ENCODE results near the gene LELP1. TPM values are rescaled to one million over a fixed set of nuclear protein-coding genes. Genes with fewer than 3 reads are reported as not detected.
"Not testable (repeated sequence)": the region's sequence is repeated elsewhere in the genome, so short reads cannot be mapped to it uniquely, and the experiment has no call there.

The LELP1 gene
- not detected in 2 replicates for total RNA-seq

GRCh38 chr1:153203130-153203529 is at the start of gene LELP1:
TSS of gene LELP1 (plus strand) at chr1:153203430. CDS start at chr1:153204708, 1,278 bp downstream.
- H3K4me3 Mint-ChIP-seq (ENCODE audit: low read depth) = no peak within 1 kb of the TSS
- no peak within 1 kb of the TSS for H3K27ac Mint-ChIP-seq
- peaks cover 8% of the 10 kb centered on the region for H3K27me3 Mint-ChIP-seq (ENCODE audit: low read depth)
- intact Hi-C loops (cut with micrococcal nuclease) = no loop called here
- DNase-seq (ENCODE audit: low spot score) = no peak
- H3K4me1 Mint-ChIP-seq (ENCODE audit: low read depth) = no peaks in the 10 kb centered on the region
- H3K36me3 Mint-ChIP-seq (ENCODE audit: low read depth) = no peaks in the 10 kb centered on the region
- no peaks in the 10 kb centered on the region for H3K9me3 Mint-ChIP-seq

- H3K36me3 Mint-ChIP-seq (ENCODE audit: low read depth) = no peaks in the 10 kb centered on the region
- H3K4me3 Mint-ChIP-seq (ENCODE audit: low read depth) = no peak overlapping the region
- intact Hi-C loops (cut with micrococcal nuclease) = no loop called here
- no peak for DNase-seq (ENCODE audit: low spot score)
- peaks cover 6% of the 10 kb centered on the region for H3K9me3 Mint-ChIP-seq
- H3K4me1 Mint-ChIP-seq (ENCODE audit: low read depth) = no peaks in the 10 kb centered on the region
- peaks cover 13% of the 10 kb centered on the region for H3K27me3 Mint-ChIP-seq (ENCODE audit: low read depth)
- H3K27ac Mint-ChIP-seq = no peak overlapping the region
Measured at GRCh38 chr1:153155541-153155940, 47.7 kb upstream of the LELP1 start.

GRCh38 chr1:153168686-153169085 is 34.5 kb upstream of the LELP1 start:
- H3K27ac Mint-ChIP-seq = no peak overlapping the region
- no peak for DNase-seq (ENCODE audit: low spot score)
- no peaks in the 10 kb centered on the region for H3K9me3 Mint-ChIP-seq
- H3K36me3 Mint-ChIP-seq (ENCODE audit: low read depth) = no peaks in the 10 kb centered on the region
- no peaks in the 10 kb centered on the region for H3K4me1 Mint-ChIP-seq (ENCODE audit: low read depth)
- peaks cover 7% of the 10 kb centered on the region for H3K27me3 Mint-ChIP-seq (ENCODE audit: low read depth)
- no peak overlapping the region for H3K4me3 Mint-ChIP-seq (ENCODE audit: low read depth)
- intact Hi-C loops (cut with micrococcal nuclease) = no loop called here

GRCh38 chr1:153174624-153175023 is 28.6 kb upstream of the LELP1 start:
- Mint-ChIP-seq H3K27ac (no peak overlapping the region), H3K36me3 (ENCODE audit: low read depth) (no peaks in the 10 kb centered on the region), H3K4me3 (ENCODE audit: low read depth) (no peak overlapping the region), H3K4me1 (ENCODE audit: low read depth) (no peaks in the 10 kb centered on the region), H3K27me3 (ENCODE audit: low read depth) (peaks cover 6% of the 10 kb centered on the region), H3K9me3 (no peaks in the 10 kb centered on the region)
- DNase-seq (ENCODE audit: low spot score) = no peak
- intact Hi-C loops (cut with micrococcal nuclease) = no loop called here

- Mint-ChIP-seq H3K9me3 (no peaks in the 10 kb centered on the region), H3K27ac (no peak overlapping the region), H3K36me3 (ENCODE audit: low read depth) (no peaks in the 10 kb centered on the region), H3K4me3 (ENCODE audit: low read depth) (no peak overlapping the region), H3K27me3 (ENCODE audit: low read depth) (peaks cover 8% of the 10 kb centered on the region), H3K4me1 (ENCODE audit: low read depth) (no peaks in the 10 kb centered on the region)
- intact Hi-C loops (cut with micrococcal nuclease) = no loop called here
- no peak for DNase-seq (ENCODE audit: low spot score)
Measured at GRCh38 chr1:153178922-153179321, 24.3 kb upstream of the LELP1 start.

GRCh38 chr1:153180556-153180955 is 22.7 kb upstream of the LELP1 start:
- H3K9me3 Mint-ChIP-seq = no peaks in the 10 kb centered on the region
- no peaks in the 10 kb centered on the region for H3K36me3 Mint-ChIP-seq (ENCODE audit: low read depth)
- no peak for DNase-seq (ENCODE audit: low spot score)
- intact Hi-C loops (cut with micrococcal nuclease) = no loop called here
- H3K27ac Mint-ChIP-seq = no peak overlapping the region
- no peak overlapping the region for H3K4me3 Mint-ChIP-seq (ENCODE audit: low read depth)
- H3K4me1 Mint-ChIP-seq (ENCODE audit: low read depth) = no peaks in the 10 kb centered on the region
- peaks cover 8% of the 10 kb centered on the region for H3K27me3 Mint-ChIP-seq (ENCODE audit: low read depth)

- H3K36me3 Mint-ChIP-seq (ENCODE audit: low read depth); H3K4me3 Mint-ChIP-seq (ENCODE audit: low read depth); DNase-seq (ENCODE audit: low spot score); intact Hi-C loops (cut with micrococcal nuclease); H3K27ac Mint-ChIP-seq; H3K9me3 Mint-ChIP-seq; H3K4me1 Mint-ChIP-seq (ENCODE audit: low read depth); H3K27me3 Mint-ChIP-seq (ENCODE audit: low read depth): not testable (repeated sequence)
Measured at GRCh38 chr1:153188301-153188700, 14.9 kb upstream of the LELP1 start.

GRCh38 chr1:153190373-153190772 is 12.9 kb upstream of the LELP1 start:
- no peaks in the 10 kb centered on the region for H3K4me1 Mint-ChIP-seq (ENCODE audit: low read depth)
- DNase-seq (ENCODE audit: low spot score) = no peak
- H3K36me3 Mint-ChIP-seq (ENCODE audit: low read depth) = no peaks in the 10 kb centered on the region
- no peak overlapping the region for H3K4me3 Mint-ChIP-seq (ENCODE audit: low read depth)
- no peak overlapping the region for H3K27ac Mint-ChIP-seq
- H3K9me3 Mint-ChIP-seq = no peaks in the 10 kb centered on the region
- peaks cover 3% of the 10 kb centered on the region for H3K27me3 Mint-ChIP-seq (ENCODE audit: low read depth)
- intact Hi-C loops (cut with micrococcal nuclease) = no loop called here

- intact Hi-C loops (cut with micrococcal nuclease) = no loop called here
- DNase-seq (ENCODE audit: low spot score) = no peak
- Mint-ChIP-seq H3K9me3 (no peaks in the 10 kb centered on the region), H3K4me1 (ENCODE audit: low read depth) (no peaks in the 10 kb centered on the region), H3K27ac (no peak overlapping the region), H3K36me3 (ENCODE audit: low read depth) (no peaks in the 10 kb centered on the region), H3K4me3 (ENCODE audit: low read depth) (no peak overlapping the region), H3K27me3 (ENCODE audit: low read depth) (peaks cover 3% of the 10 kb centered on the region)
Measured at GRCh38 chr1:153192697-153193096, 10.5 kb upstream of the LELP1 start.

GRCh38 chr1:153194331-153195050 is 8.7 kb upstream of the LELP1 start:
- DNase-seq (ENCODE audit: low spot score) = no peak
- H3K27ac Mint-ChIP-seq = no peak overlapping the region
- intact Hi-C loops (cut with micrococcal nuclease) = no loop called here
- no peaks in the 10 kb centered on the region for H3K4me1 Mint-ChIP-seq (ENCODE audit: low read depth)
- H3K36me3 Mint-ChIP-seq (ENCODE audit: low read depth) = no peaks in the 10 kb centered on the region
- no peak overlapping the region for H3K4me3 Mint-ChIP-seq (ENCODE audit: low read depth)
- peaks cover 11% of the 10 kb centered on the region for H3K27me3 Mint-ChIP-seq (ENCODE audit: low read depth)
- H3K9me3 Mint-ChIP-seq = no peaks in the 10 kb centered on the region

- no peak overlapping the region for H3K4me3 Mint-ChIP-seq (ENCODE audit: low read depth)
- no peak overlapping the region for H3K27ac Mint-ChIP-seq
- H3K4me1 Mint-ChIP-seq (ENCODE audit: low read depth) = no peaks in the 10 kb centered on the region
- H3K36me3 Mint-ChIP-seq (ENCODE audit: low read depth) = no peaks in the 10 kb centered on the region
- intact Hi-C loops (cut with micrococcal nuclease) = no loop called here
- H3K9me3 Mint-ChIP-seq = no peaks in the 10 kb centered on the region
- H3K27me3 Mint-ChIP-seq (ENCODE audit: low read depth) = peaks cover 11% of the 10 kb centered on the region
- no peak for DNase-seq (ENCODE audit: low spot score)
Measured at GRCh38 chr1:153195216-153195615, 8.0 kb upstream of the LELP1 start.

GRCh38 chr1:153202006-153202405 is 1.2 kb upstream of the LELP1 start:
- H3K4me1 Mint-ChIP-seq (ENCODE audit: low read depth) = no peaks in the 10 kb centered on the region
- H3K27me3 Mint-ChIP-seq (ENCODE audit: low read depth) = peaks cover 11% of the 10 kb centered on the region
- H3K36me3 Mint-ChIP-seq (ENCODE audit: low read depth) = no peaks in the 10 kb centered on the region
- H3K9me3 Mint-ChIP-seq = no peaks in the 10 kb centered on the region
- intact Hi-C loops (cut with micrococcal nuclease) = no loop called here
- no peak overlapping the region for H3K4me3 Mint-ChIP-seq (ENCODE audit: low read depth)
- H3K27ac Mint-ChIP-seq = no peak overlapping the region
- DNase-seq (ENCODE audit: low spot score) = no peak

- no peak for DNase-seq (ENCODE audit: low spot score)
- H3K27ac Mint-ChIP-seq = no peak overlapping the region
- no peaks in the 10 kb centered on the region for H3K36me3 Mint-ChIP-seq (ENCODE audit: low read depth)
- H3K27me3 Mint-ChIP-seq (ENCODE audit: low read depth) = peaks cover 3% of the 10 kb centered on the region
- intact Hi-C loops (cut with micrococcal nuclease) = no loop called here
- H3K9me3 Mint-ChIP-seq = no peaks in the 10 kb centered on the region
- no peaks in the 10 kb centered on the region for H3K4me1 Mint-ChIP-seq (ENCODE audit: low read depth)
- H3K4me3 Mint-ChIP-seq (ENCODE audit: low read depth) = no peak overlapping the region
Measured at GRCh38 chr1:153206631-153207030, 3.4 kb downstream of the LELP1 start.

GRCh38 chr1:153210206-153210605 is 7.0 kb downstream of the LELP1 start:
- H3K9me3 Mint-ChIP-seq = no peaks in the 10 kb centered on the region
- no peaks in the 10 kb centered on the region for H3K36me3 Mint-ChIP-seq (ENCODE audit: low read depth)
- H3K27me3 Mint-ChIP-seq (ENCODE audit: low read depth) = peaks cover 2% of the 10 kb centered on the region
- H3K4me3 Mint-ChIP-seq (ENCODE audit: low read depth) = no peak overlapping the region
- H3K4me1 Mint-ChIP-seq (ENCODE audit: low read depth) = no peaks in the 10 kb centered on the region
- intact Hi-C loops (cut with micrococcal nuclease) = no loop called here
- H3K27ac Mint-ChIP-seq = no peak overlapping the region
- DNase-seq (ENCODE audit: low spot score) = no peak

Measured in activated T-helper 2 cell treated with anti-CD3 and anti-CD28 coated beads, Interferon-gamma antibody, Interleukin-2, Interleukin-4, amounts not matched to agents 10 μg/mL and 5 μg/mL and 100 μg/mL, durations not matched to agents 14 hours and 24 hours and 36 hours (primary cell).